ENCODE measurements around the gene LAMC3.
"Not testable (repeated sequence)": the region's sequence is repeated elsewhere in the genome, so short reads cannot be mapped to it uniquely, and the experiment has no call there.

The LAMC3 gene

DNA sequence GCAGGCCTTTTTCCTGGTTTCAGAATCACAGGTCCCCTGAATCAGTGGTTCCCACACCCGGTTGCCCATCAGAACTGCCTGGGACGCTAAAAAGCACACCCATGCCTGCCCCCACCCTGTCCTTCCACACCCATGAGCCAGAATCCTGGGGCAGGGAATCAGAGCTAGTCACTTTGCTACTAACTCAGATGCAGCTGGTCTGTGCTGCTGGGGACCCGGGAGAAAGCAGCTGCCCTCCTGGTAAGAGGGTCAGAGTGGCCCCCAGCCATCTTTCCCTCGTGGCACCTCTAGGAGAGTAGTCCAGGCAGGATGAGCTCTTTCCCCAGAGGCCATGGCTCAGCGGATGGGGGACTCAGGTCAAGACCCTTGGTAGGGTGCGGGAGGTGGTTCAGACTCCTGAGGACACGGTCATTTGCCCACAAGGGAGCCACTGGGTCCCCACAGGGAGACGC is 105.1 kb downstream of the LAMC3 start:
- no peak for DNase-seq

- DNase-seq = not testable (repeated sequence)
These were observed 106.4 kb downstream of the LAMC3 start for GRCh38 chr9:131115360-131115742.

DNA sequence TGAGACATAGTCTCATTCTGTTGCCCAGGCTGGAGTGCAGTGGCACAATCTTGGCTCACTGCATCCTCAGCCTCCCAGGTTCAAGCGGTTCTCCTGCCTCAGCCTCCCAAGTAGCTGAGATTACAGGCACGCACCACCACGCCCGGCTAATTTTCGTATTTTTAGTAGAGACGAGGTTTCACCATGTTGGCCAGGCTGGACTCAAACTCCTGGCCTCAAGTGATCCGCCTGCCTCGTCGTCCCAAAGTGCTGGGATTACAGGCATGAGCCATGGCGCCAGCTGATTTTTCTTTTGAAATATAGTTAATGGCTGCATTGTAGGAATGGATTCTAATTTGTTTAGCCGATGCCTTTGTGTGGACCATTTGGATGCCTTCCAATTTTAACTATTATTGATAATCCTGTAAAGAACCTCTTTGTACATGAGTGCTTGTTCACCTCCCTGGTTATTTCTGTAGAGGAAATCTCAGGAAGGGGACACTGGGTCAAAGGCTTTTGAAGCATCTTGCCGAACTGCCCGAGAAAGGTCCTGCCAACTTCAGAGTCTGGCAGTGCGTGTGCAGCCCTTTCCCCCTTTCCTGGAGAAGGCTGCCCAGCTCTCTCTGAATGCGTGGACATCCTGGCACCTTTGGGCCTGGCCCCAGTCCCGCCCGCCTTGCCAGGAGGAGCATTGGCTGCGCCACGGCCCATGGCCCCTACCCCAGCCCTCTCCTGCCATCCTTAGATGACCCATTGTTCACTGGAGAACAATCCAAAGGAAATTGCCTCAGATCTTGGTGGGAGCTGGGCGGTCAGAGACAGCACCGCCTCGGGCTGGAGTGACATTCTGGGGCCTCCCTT is 107.5 kb downstream of the LAMC3 start:
- DNase-seq = peak in 26 of 51 donors; percentile 22 to 73 (median 56)

GRCh38 chr9:131117121-131117761 is 108.3 kb downstream of the LAMC3 start:
- no peak for DNase-seq

- DNase-seq = no peak
These were observed 108.8 kb downstream of the LAMC3 start for GRCh38 chr9:131117762-131118145.

DNA sequence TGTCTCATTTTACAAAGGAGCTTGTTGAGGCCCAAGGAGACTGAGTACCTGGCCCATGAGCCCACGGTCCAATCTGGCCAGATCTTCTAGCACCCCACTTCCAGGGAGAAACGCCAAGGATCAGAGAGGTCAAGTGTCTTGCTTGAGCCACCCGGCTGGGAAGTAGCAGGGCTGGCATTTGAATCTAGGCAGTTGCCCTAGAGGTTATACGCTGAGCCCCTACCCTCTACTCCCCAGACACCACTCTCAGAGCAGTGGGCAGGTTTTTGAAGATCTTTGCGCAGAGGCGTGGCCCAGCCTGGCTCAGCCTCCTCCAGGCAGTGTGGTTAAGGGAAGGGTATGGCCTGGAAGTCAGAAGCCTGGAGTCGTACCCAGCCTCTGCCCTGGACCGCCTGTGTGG is 110.6 kb downstream of the LAMC3 start:
- no peak for DNase-seq

- DNase-seq = no peak
These were observed 111.8 kb downstream of the LAMC3 start for GRCh38 chr9:131120620-131121228.

- DNase-seq = no peak
These were observed 112.4 kb downstream of the LAMC3 start for GRCh38 chr9:131121346-131121745.

- no peak for DNase-seq
These were observed 113.2 kb downstream of the LAMC3 start for GRCh38 chr9:131122158-131122557.

DNA sequence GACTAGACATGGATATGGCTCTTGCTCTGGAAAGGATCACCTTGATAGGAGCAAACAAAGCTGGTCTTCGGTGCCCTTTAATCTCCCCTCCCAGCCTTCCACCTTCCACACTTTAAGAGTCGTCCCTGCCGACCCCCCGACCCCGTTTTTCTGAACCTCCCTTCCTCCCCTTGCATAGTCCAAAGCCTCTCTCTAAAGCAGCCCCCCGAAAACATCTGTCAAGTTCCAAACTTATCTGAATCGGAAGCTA is 116.0 kb downstream of the LAMC3 start:
- no peak for DNase-seq

GRCh38 chr9:131125288-131126058 is 116.5 kb downstream of the LAMC3 start, which contains the start of gene NUP214:
Gene NUP214 (plus strand): TSS chr9:131125586. CDS start chr9:131125705, 119 bp downstream.
- DNase-seq = peak; percentile 85 to 100 (median 98)

GRCh38 chr9:131126059-131126426 is 117.1 kb downstream of the LAMC3 start:
- no peak for DNase-seq

GRCh38 chr9:131129183-131129582 is 120.2 kb downstream of the LAMC3 start:
- DNase-seq = no peak

- DNase-seq = no peak
These were observed 129.7 kb downstream of the LAMC3 start for GRCh38 chr9:131138676-131139075.

DNA sequence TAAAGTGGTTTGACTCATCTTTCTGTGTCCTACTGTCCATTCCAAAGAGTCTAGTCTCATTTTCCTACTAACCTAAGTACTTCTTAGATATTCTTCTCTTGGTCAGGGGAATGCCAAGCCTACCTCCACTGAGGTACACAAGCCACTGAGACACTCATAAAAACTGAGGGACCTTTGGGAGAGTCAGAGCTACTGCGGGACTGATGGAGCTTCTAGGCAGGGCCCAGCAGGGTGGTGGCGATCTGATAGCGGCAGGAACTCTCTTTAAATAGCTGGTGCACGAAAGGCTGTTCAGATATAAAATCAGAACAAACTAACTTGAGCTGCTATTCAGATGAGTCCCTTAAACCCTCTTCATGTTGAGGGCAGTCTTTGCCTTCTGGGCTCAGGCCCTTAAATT is 131.1 kb downstream of the LAMC3 start:
- no peak for DNase-seq

- no peak for DNase-seq
These were observed 131.6 kb downstream of the LAMC3 start for GRCh38 chr9:131140550-131140949.

DNA sequence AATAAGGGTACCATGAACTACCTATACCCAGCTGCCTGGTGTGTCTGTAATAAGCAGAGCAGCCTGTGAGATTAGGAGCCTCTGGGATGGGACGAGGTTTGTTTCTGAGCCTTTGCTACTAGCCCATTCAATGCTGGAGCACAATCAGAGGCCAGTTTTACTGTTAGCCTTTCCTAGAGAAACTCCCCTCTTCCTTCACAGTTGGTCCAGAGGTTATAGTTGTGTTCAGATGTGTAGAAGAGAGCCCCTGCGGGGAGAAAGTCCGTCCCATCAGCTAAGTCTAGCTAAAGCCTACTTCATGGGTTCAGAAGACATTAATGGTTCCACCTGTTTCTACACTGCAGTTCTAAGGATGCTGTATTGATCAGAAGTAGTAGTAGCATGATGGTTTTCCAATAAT is 133.2 kb downstream of the LAMC3 start:
- no peak for DNase-seq

All from hypothalamus (tissue), 51 donors.